Right lobe of liver (tissue), 4 donors: ENCODE data around the gene RIMS1.

Experiments
- CTCF ChIP-seq, 4 donors: fragments of 200-600 bp in 3 of 4; fragments of 450-650 bp in 1 of 4; IDR thresholded peaks; one replicate each; pipeline versions ENCODE4 v1.5.1 to v1.8.0; 2016 to 2022; ENCODE audit warnings: antibody characterized with exemption in 4 of 4, mild to moderate bottlenecking in 2 of 4
- POLR2A ChIP-seq: fragments of 450-650 bp; IDR thresholded peaks from one replicate; pipeline ENCODE4 v1.6.1; 2017; ENCODE audit warnings: antibody characterized with exemption, mild to moderate bottlenecking
- donor health status: DM: no; HTN: no; CAD: no.
- donor health status: DM: no; HTN: no; CAD: no.
- donor health status: DM: no; HTN: yes; CAD: no.

DNA sequence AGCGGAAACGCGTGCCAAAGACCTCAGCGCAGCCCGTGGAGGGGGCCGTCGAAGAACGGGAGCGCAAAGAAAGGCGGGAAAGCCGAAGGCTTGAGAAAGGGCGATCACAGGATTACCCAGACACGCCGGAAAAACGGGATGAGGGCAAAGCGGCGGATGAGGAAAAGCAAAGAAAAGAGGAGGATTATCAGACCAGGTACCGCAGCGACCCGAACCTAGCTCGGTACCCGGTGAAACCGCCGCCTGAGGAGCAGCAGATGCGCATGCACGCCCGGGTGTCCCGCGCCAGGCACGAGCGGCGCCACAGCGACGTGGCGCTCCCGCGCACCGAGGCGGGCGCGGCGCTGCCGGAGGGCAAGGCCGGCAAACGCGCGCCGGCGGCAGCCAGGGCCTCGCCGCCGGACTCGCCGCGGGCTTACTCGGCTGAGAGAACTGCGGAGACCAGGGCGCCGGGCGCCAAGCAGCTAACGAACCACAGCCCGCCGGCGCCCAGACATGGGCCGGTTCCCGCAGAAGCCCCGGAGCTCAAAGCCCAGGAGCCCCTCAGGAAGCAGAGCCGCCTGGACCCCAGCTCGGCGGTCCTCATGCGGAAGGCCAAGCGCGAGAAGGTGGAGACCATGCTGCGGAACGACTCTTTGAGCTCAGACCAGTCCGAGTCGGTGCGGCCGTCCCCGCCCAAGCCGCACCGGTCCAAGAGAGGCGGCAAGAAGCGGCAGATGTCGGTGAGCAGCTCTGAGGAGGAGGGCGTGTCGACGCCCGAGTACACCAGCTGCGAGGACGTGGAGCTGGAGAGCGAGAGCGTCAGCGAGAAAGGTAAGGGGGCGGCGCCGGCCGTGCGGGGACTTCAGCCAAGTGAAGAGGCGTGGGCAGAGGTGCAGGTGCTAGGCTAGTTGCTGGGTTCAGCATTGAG is 296.2 kb downstream of the RIMS1 start:
- TF ChIP-seq CTCF (IDR thresholded peaks at IDR 0.05) (no peak), POLR2A (no peak)
